Measurements from ENCODE around the gene AUTS2. TPM values are rescaled to one million over a fixed set of nuclear protein-coding genes. Genes with fewer than 3 reads are reported as not detected.

The AUTS2 gene
- polyA plus RNA-seq, 1 donor from 2014 or later = 97.3 TPM

- Histone ChIP-seq H3K9me2 (ENCODE audit: insufficient read depth, low read length) (no peaks in the 10 kb centered on the region), H3K4me2 (ENCODE audit: low read length) (peak overlapping the region; percentile 20), H3K79me2 (replicated peaks; ENCODE audit: insufficient read depth, low read length) (peaks cover 54% of the 10 kb centered on the region), H3K9ac (ENCODE audit: low read length) (no peak overlapping the region), H3K27ac (ENCODE audit: low read length) (no peak overlapping the region), H3K27me3 (ENCODE audit: insufficient read depth, low read depth, low read length) (no peaks in the 10 kb centered on the region), H3F3A (ENCODE audit: insufficient read depth, low read length, poor library complexity, severe bottlenecking) (no peaks in the 10 kb centered on the region), H3K36me3 (ENCODE audit: insufficient read depth, low read length) (no peaks in the 10 kb centered on the region), H4K20me1 (ENCODE audit: insufficient read depth) (no peaks in the 10 kb centered on the region), H3K9me3 (ENCODE audit: low read length) (no peaks in the 10 kb centered on the region), H3K4me3 (ENCODE audit: low read length) (no peak overlapping the region), H2AFZ (ENCODE audit: low read depth, low read length) (no peak overlapping the region)
- TF ChIP-seq MXI1 (conservative IDR thresholded peaks at IDR 0.05; ENCODE audit: poor library complexity, severe bottlenecking) (no peak), SMC3 (conservative IDR thresholded peaks at IDR 0.05; ENCODE audit: poor library complexity) (peak; percentile 9), REST (IDR thresholded peaks at IDR 0.05; ENCODE audit: borderline replicate concordance) (no peak), POLR2AphosphoS5 (IDR thresholded peaks at IDR 0.05) (no peak), RAD21 (conservative IDR thresholded peaks at IDR 0.05) (no peak), TAF1 (IDR thresholded peaks at IDR 0.05; ENCODE audit: low read depth) (no peak), EP300 (conservative IDR thresholded peaks at IDR 0.05; ENCODE audit: poor library complexity, severe bottlenecking) (no peak)
Observed at GRCh38 chr7:69934144-69934903, 336.0 kb downstream of the AUTS2 start.

- Histone ChIP-seq H3F3A (ENCODE audit: insufficient read depth, low read length, poor library complexity, severe bottlenecking) (no peaks in the 10 kb centered on the region), H4K20me1 (ENCODE audit: insufficient read depth) (no peaks in the 10 kb centered on the region), H3K4me3 (ENCODE audit: low read length) (no peak overlapping the region), H3K9me2 (ENCODE audit: insufficient read depth, low read length) (no peaks in the 10 kb centered on the region), H3K9me3 (ENCODE audit: low read length) (no peaks in the 10 kb centered on the region), H3K36me3 (ENCODE audit: insufficient read depth, low read length) (no peaks in the 10 kb centered on the region), H3K27me3 (ENCODE audit: insufficient read depth, low read depth, low read length) (no peaks in the 10 kb centered on the region), H3K4me2 (ENCODE audit: low read length) (no peak overlapping the region), H3K27ac (ENCODE audit: low read length) (no peak overlapping the region), H3K9ac (ENCODE audit: low read length) (no peak overlapping the region), H2AFZ (ENCODE audit: low read depth, low read length) (no peak overlapping the region), H3K79me2 (replicated peaks; ENCODE audit: insufficient read depth, low read length) (peaks cover 50% of the 10 kb centered on the region)
- TF ChIP-seq EZH2 (IDR thresholded peaks at IDR 0.05; ENCODE audit: borderline replicate concordance, insufficient read depth, low read length, poor library complexity, severe bottlenecking) = no peak
- TF ChIP-seq EP300 (conservative IDR thresholded peaks at IDR 0.05; ENCODE audit: poor library complexity, severe bottlenecking) = no peak
- TF ChIP-seq POLR2AphosphoS5 (IDR thresholded peaks at IDR 0.05) = no peak
- TF ChIP-seq CTCF (IDR thresholded peaks at IDR 0.05; ENCODE audit: poor library complexity, severe bottlenecking) = no peak
- no peak for TF ChIP-seq SMC3 (conservative IDR thresholded peaks at IDR 0.05; ENCODE audit: poor library complexity)
- TF ChIP-seq MXI1 (conservative IDR thresholded peaks at IDR 0.05; ENCODE audit: poor library complexity, severe bottlenecking) = no peak
- no peak for TF ChIP-seq RAD21 (conservative IDR thresholded peaks at IDR 0.05)
- no peak for TF ChIP-seq REST (IDR thresholded peaks at IDR 0.05; ENCODE audit: borderline replicate concordance)
- TF ChIP-seq TAF1 (IDR thresholded peaks at IDR 0.05; ENCODE audit: low read depth) = no peak
Observed at GRCh38 chr7:69935107-69935506, 336.8 kb downstream of the AUTS2 start.
